ENCODE results near the gene UXS1.

DNA sequence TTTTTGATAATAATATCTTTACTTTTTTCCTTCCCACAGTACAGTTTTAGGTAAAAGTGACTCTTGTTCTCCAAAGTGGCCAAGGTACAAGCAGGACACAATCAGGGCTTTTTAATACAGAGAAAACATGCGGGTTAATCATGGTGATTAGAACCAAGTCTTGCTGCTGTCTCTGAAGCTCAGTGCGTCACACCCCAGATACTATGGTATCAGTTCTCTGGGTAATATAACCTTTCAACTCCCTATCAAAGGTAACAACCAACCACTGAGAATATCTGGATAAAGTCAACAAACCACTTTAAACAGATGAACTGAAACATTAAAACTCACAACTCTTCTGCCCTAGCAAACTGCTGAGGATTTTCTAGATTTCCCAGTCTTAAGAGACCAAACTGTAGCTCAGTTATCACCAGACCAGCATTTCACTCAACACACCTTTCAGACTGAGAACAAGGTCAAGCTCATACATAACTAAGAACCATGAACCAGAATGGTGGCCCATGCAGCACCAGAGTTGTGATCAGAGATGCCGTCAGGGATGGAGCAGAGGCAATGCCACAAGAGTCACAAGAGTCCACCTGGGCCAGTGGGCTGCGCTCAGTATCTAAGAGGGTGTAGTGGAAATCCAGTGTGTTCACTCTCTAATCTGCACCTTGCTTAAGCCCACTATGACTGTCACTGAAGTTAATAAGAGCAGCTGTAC is 103.0 kb downstream of the UXS1 start:
- TF ChIP-seq, protein P1, sequence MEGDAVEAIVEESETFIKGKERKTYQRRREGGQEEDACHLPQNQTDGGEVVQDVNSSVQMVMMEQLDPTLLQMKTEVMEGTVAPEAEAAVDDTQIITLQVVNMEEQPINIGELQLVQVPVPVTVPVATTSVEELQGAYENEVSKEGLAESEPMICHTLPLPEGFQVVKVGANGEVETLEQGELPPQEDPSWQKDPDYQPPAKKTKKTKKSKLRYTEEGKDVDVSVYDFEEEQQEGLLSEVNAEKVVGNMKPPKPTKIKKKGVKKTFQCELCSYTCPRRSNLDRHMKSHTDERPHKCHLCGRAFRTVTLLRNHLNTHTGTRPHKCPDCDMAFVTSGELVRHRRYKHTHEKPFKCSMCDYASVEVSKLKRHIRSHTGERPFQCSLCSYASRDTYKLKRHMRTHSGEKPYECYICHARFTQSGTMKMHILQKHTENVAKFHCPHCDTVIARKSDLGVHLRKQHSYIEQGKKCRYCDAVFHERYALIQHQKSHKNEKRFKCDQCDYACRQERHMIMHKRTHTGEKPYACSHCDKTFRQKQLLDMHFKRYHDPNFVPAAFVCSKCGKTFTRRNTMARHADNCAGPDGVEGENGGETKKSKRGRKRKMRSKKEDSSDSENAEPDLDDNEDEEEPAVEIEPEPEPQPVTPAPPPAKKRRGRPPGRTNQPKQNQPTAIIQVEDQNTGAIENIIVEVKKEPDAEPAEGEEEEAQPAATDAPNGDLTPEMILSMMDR (IDR thresholded peaks at IDR 0.05; ENCODE audit: low read depth, low read length), result no peak
- no peak for TF ChIP-seq EZH2phosphoT487 (IDR thresholded peaks at IDR 0.05; ENCODE audit: low read depth)
